IPS-18a (cell line): ENCODE data around the gene SWSAP1.

ENCODE experiments used
- H3K27ac ChIP-seq: one replicate; pipeline ENCODE4 v1.5.1; 2013; ENCODE audit warnings: low read length
- H3K27me3 ChIP-seq: one replicate; pipeline ENCODE4 v1.6.1; 2013; ENCODE audit warnings: mild to moderate bottlenecking, low read length; ENCODE audit not compliant: control insufficient read depth, insufficient read depth
- H3K36me3 ChIP-seq: one replicate; pipeline ENCODE4 v1.6.1; 2013; ENCODE audit warnings: low read depth, low read length; ENCODE audit not compliant: control insufficient read depth
- H3K4me1 ChIP-seq: one replicate; pipeline ENCODE4 v1.6.1; 2013; ENCODE audit warnings: low read depth, low read length; ENCODE audit not compliant: control insufficient read depth
- H3K4me3 ChIP-seq: one replicate; pipeline ENCODE4 v1.5.1; 2013; ENCODE audit warnings: low read length
- H3K9ac ChIP-seq: one replicate; pipeline ENCODE4 v1.6.1; 2013; ENCODE audit warnings: mild to moderate bottlenecking, low read length, moderate library complexity
- H3K9me3 ChIP-seq: one replicate; pipeline ENCODE4 v1.6.1; 2013; ENCODE audit warnings: low read depth, low read length; ENCODE audit not compliant: control insufficient read depth

SWSAP1 gene

GRCh38 chr19:11382898-11383705, 8.6 kb downstream of the SWSAP1 start:
- peaks cover 3% of the 10 kb centered on the region for H3K4me1 ChIP-seq
- H3K9me3 ChIP-seq, result no peaks in the 10 kb centered on the region
- no peaks in the 10 kb centered on the region for H3K36me3 ChIP-seq
- peak overlapping the region; percentile 63 for H3K4me3 ChIP-seq
- peaks cover 21% of the 10 kb centered on the region for H3K27me3 ChIP-seq
- H3K27ac ChIP-seq, result no peak overlapping the region
- H3K9ac ChIP-seq, result no peak overlapping the region

DNA sequence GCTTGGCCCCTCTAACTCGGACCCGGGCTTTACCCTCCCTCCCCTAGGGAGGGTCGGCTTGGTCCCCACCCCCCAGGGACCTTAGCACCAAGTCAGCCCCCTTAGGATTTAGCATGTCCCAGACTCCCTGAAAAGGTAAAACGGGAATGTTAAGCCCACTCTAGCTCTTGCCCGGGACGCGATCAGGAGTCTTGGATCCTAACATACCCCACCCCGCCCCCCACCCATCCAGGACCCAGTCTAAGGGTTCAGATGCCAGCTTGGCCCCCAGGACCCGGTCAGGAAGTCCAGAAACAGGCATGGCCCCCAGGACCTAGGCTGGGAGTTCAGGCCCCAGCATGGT, 9.2 kb downstream of the SWSAP1 start:
- no peak overlapping the region for H3K27ac ChIP-seq
- peak overlapping the region; percentile 63 for H3K4me3 ChIP-seq
- no peaks in the 10 kb centered on the region for H3K36me3 ChIP-seq
- peaks cover 3% of the 10 kb centered on the region for H3K4me1 ChIP-seq
- no peak overlapping the region for H3K9ac ChIP-seq
- peaks cover 21% of the 10 kb centered on the region for H3K27me3 ChIP-seq
- no peaks in the 10 kb centered on the region for H3K9me3 ChIP-seq

DNA sequence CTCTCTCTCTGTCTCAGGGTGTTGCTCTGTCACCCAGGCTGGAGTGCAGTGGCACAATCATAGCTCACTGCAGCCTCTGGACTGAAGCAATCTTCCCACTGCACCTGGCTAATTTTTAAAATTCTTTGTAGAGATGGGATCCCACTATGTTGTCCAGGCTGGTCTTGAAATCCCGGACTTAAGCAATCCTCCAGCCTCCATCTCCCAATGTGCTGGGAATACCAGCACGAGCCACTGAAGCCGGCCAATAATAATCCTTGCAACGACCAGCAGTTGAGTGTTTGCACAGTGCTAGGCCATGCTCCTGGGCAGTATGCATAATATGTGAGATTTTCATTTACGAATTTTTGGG, 10.3 kb downstream of the SWSAP1 start:
- H3K36me3 ChIP-seq, result no peaks in the 10 kb centered on the region
- H3K4me1 ChIP-seq, result peaks cover 3% of the 10 kb centered on the region
- no peak overlapping the region for H3K27ac ChIP-seq
- H3K4me3 ChIP-seq, result no peak overlapping the region
- no peaks in the 10 kb centered on the region for H3K9me3 ChIP-seq
- H3K27me3 ChIP-seq, result peaks cover 21% of the 10 kb centered on the region
- H3K9ac ChIP-seq, result no peak overlapping the region

GRCh38 chr19:11387162-11388034, 12.9 kb downstream of the SWSAP1 start:
- no peak overlapping the region for H3K4me3 ChIP-seq
- H3K27ac ChIP-seq, result no peak overlapping the region

GRCh38 chr19:11390359-11390758, 15.9 kb downstream of the SWSAP1 start:
- Histone ChIP-seq H3K4me3 (no peak overlapping the region), H3K4me1 (no peaks in the 10 kb centered on the region), H3K9ac (no peak overlapping the region), H3K36me3 (no peaks in the 10 kb centered on the region), H3K27ac (no peak overlapping the region), H3K27me3 (no peaks in the 10 kb centered on the region), H3K9me3 (no peaks in the 10 kb centered on the region)

More at GRCh38 chr19:11387162-11388034, 12.9 kb downstream of the SWSAP1 start:
- Histone ChIP-seq H3K36me3 (no peaks in the 10 kb centered on the region), H3K4me1 (no peaks in the 10 kb centered on the region), H3K9me3 (no peaks in the 10 kb centered on the region), H3K9ac (no peak overlapping the region), H3K27me3 (peaks cover 15% of the 10 kb centered on the region)

GRCh38 chr19:11390933-11391680, 16.6 kb downstream of the SWSAP1 start:
- H3K4me1 ChIP-seq, result no peaks in the 10 kb centered on the region
- no peak overlapping the region for H3K27ac ChIP-seq
- H3K4me3 ChIP-seq, result no peak overlapping the region
- H3K9me3 ChIP-seq, result no peaks in the 10 kb centered on the region
- H3K36me3 ChIP-seq, result no peaks in the 10 kb centered on the region
- H3K9ac ChIP-seq, result no peak overlapping the region
- H3K27me3 ChIP-seq, result no peaks in the 10 kb centered on the region

DNA sequence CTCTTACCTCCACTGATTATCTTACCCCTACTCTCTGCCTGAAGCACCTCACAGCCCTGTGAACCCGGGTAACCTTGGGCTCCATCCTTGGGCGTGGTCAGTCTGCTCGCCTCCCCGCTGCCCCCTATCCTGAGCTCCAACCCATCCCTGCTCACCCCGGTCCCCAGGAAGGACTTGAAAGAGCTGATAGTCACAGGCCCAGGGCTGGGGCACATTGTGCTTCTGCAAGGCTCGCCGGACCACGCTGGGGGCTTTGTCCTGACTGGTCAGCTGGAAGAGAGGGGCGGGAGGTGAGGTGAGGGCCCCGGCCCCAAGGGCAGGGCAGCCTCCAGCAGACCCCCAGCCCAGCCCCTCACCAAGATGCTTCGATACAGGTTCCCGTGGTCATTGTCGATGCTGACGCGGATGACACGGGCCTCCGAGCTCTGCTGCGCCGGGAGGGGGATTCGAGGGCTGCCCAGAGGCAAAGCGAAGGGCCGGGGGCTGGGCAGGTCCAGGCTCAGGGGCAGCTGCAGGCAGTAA, 22.7 kb downstream of the SWSAP1 start:
- Histone ChIP-seq H3K36me3 (peaks cover 11% of the 10 kb centered on the region), H3K4me3 (no peak overlapping the region)

DNA sequence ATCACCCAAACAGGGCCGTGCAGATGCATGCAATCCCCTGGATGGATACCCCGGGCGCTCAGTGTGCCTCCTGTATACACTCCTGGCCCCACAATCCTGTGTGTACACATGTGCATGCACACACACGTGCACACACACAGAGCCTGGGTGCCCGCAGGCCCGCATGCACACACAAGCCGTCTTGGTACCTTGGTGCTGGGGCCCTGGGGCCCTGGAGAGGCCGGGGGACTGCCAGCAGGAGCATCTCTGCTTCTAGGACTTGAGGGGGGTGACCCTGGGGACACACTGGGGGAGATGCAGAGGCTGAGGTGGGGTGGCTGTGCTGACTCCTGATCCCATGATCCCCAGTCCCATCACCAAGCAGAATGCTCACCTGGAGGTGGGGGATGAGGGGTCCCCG, 25.2 kb downstream of the SWSAP1 start:
- Histone ChIP-seq H3K27me3 (no peaks in the 10 kb centered on the region), H3K4me3 (no peak overlapping the region), H3K9me3 (no peaks in the 10 kb centered on the region), H3K27ac (no peak overlapping the region), H3K36me3 (peaks cover 18% of the 10 kb centered on the region), H3K4me1 (no peaks in the 10 kb centered on the region), H3K9ac (no peak overlapping the region)

More for the DNA sequence above, 22.7 kb downstream of the SWSAP1 start:
- H3K9me3 ChIP-seq, result no peaks in the 10 kb centered on the region
- H3K27ac ChIP-seq, result no peak overlapping the region
- no peaks in the 10 kb centered on the region for H3K27me3 ChIP-seq
- H3K9ac ChIP-seq, result no peak overlapping the region
- no peaks in the 10 kb centered on the region for H3K4me1 ChIP-seq

DNA sequence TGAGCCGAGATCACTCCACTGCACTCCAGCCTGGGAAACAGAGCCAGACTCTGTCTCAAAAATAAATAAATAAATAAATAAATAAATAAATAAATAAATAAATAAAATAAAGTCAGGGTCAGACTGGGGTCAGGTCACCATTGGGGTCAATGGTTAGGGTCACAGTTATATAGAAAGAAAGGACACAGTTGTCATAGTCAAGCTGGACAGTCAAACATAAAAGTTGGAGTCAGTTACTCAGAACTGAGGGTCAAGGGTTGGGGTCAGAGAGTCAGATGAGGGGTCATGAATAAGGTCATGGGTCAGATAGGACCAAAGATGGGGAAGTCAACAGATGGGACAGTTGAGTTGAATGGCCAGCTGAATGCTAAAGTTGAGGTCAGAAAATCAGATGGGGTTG, 26.3 kb downstream of the SWSAP1 start:
- H3K9me3 ChIP-seq, result no peaks in the 10 kb centered on the region
- H3K27ac ChIP-seq, result no peak overlapping the region
- no peaks in the 10 kb centered on the region for H3K4me1 ChIP-seq
- H3K4me3 ChIP-seq, result no peak overlapping the region
- H3K27me3 ChIP-seq, result no peaks in the 10 kb centered on the region
- H3K9ac ChIP-seq, result no peak overlapping the region
- peaks cover 18% of the 10 kb centered on the region for H3K36me3 ChIP-seq

DNA sequence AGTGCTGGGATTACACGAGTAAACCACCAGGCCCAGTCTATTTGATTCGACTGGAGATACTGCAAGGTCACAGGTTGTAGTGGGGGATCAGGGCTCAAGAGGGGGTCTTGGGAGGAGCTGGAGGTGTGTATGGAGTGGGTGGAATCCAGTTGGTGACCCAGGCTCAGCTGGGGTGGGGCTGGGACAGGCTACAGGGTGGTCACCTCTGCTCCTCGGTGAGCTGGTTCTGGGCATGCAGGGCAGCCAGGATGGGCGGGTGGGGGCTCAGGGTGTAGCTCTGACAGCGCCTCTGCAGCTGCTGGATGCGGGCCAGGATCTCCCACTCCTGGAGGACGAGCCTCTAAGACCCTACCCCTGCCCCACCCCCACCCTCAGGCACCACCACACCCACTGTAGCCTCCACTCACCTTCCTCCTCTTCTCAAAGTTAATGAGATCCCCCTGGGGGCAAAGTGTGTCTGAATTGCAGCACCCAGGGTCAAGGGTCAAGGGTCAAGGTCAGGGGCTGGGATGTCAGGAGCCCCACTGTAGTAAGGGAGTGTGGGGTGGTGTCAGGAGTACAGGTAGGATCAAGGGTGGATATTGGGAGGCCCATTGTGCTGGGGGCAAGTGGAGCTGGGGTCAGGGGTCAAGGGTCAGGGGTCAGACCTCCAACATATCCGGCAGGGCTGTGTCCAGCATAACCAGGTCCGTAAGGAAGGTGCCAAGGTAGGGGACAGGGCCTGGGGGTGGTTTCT, 27.5 kb downstream of the SWSAP1 start:
- Histone ChIP-seq H3K27me3 (no peaks in the 10 kb centered on the region), H3K9me3 (no peaks in the 10 kb centered on the region), H3K4me3 (no peak overlapping the region), H3K4me1 (no peaks in the 10 kb centered on the region), H3K9ac (no peak overlapping the region), H3K27ac (no peak overlapping the region), H3K36me3 (peaks cover 18% of the 10 kb centered on the region)
